Endothelial cell of umbilical vein (primary cell): ENCODE data around the gene ZDHHC9. TPM values are rescaled to one million over a fixed set of nuclear protein-coding genes. Genes with fewer than 3 reads are reported as not detected.

Experiments
- BruUV-seq: library from RNA; stranded (reverse); fragments of 400-500 nt; replicated peaks from 2 replicates; lab custom pipeline; 2021; lab: Mats Ljungman, UMichigan
- CTCF ChIA-PET: fragments of 300-600, 350-600 bp; sonication (Branson Sonifier 250); formaldehyde crosslinking; loops from one replicate; lab custom pipeline; 2021; ENCODE audit warnings: antibody characterized with exemption, inconsistent platforms; lab: Charles Lee
- POLR2A ChIA-PET: fragments of 300-600, 350-600 bp; sonication (Branson Sonifier 250); formaldehyde crosslinking; loops from one replicate; lab custom pipeline; 2021; ENCODE audit warnings: antibody characterized with exemption, inconsistent platforms; lab: Charles Lee
- DNase-seq: peaks from one replicate; pipeline ENCODE4 v3.0.0-alpha.2; 2011; ENCODE audit warnings: low read depth, low spot score
- FAIRE-seq: peaks from 2 replicates; lab custom pipeline; 2011; peaks lifted over from hg19 to GRCh38; lab: Jason Lieb, UNC
- H2AFZ ChIP-seq: 2 replicates; pipeline ENCODE4 v1.6.0; 2012; ENCODE audit warnings: low read depth, low read length, control low read depth, inconsistent platforms
- H3K27ac ChIP-seq: 2 replicates; pipeline ENCODE4 v1.5.1; 2011; ENCODE audit warnings: low read depth, mild to moderate bottlenecking, control low read depth, low read length, moderate library complexity; ENCODE audit not compliant: insufficient read depth
- H3K27me3 ChIP-seq, 2 experiments: 2 replicates each; pipeline versions ENCODE4 v1.6.0 to v1.6.1; 2011; ENCODE audit warnings: low read length in 2 of 2, mixed read lengths in 1 of 2; ENCODE audit not compliant: control insufficient read depth in 2 of 2, insufficient read depth in 2 of 2
- H3K36me3 ChIP-seq, 2 experiments: 2 replicates in 1 of 2; 3 replicates in 1 of 2; pipeline ENCODE4 v1.5.1; 2011; ENCODE audit warnings: low read length in 2 of 2, mild to moderate bottlenecking in 1 of 2, moderate library complexity in 1 of 2; ENCODE audit not compliant: control insufficient read depth in 2 of 2, insufficient read depth in 2 of 2; ENCODE audit errors: extremely low read depth in 1 of 2
- H3K4me1 ChIP-seq: 3 replicates; pipeline ENCODE4 v1.5.1; 2011; ENCODE audit warnings: mild to moderate bottlenecking, low read length; ENCODE audit not compliant: control insufficient read depth, insufficient read depth; ENCODE audit errors: extremely low read depth
- H3K4me2 ChIP-seq: 2 replicates; pipeline ENCODE4 v1.6.1; 2011; ENCODE audit warnings: low read length, control low read depth, mixed read lengths; ENCODE audit not compliant: insufficient read depth
- H3K4me3 ChIP-seq, 3 experiments: fragments of 200-600 bp in 1 of 3; sonication (generic), shearing (Covaris generic) in 1 of 3; replicated peaks in 1 of 3; 2 replicates each; pipeline ENCODE4 v1.5.1; 2011 to 2016; ENCODE audit warnings: control low read depth in 3 of 3, low read length in 3 of 3, mild to moderate bottlenecking in 2 of 3, inconsistent platforms in 1 of 3, low read depth in 1 of 3, moderate library complexity in 1 of 3; ENCODE audit not compliant: insufficient read depth in 1 of 3
- H3K79me2 ChIP-seq: 2 replicates; pipeline ENCODE4 v1.6.0; 2012; ENCODE audit warnings: low read length, inconsistent platforms; ENCODE audit not compliant: control insufficient read depth, insufficient read depth
- H3K9ac ChIP-seq: replicated peaks from 2 replicates; pipeline ENCODE3; 2011; ENCODE audit warnings: low read length, control low read depth; ENCODE audit not compliant: insufficient read depth; ENCODE audit errors: extremely low read depth
- H3K9me1 ChIP-seq: replicated peaks from 3 replicates; pipeline ENCODE4 v1.6.0; 2011; ENCODE audit warnings: mild to moderate bottlenecking, low read length; ENCODE audit not compliant: control insufficient read depth, insufficient read depth; ENCODE audit errors: extremely low read depth
- H3K9me3 ChIP-seq: replicated peaks from 2 replicates; pipeline ENCODE4 v1.5.1; 2012; ENCODE audit warnings: low read length, inconsistent platforms; ENCODE audit not compliant: control insufficient read depth, insufficient read depth
- H4K20me1 ChIP-seq: replicated peaks from 2 replicates; pipeline ENCODE3; 2011; ENCODE audit warnings: mild to moderate bottlenecking, low read length; ENCODE audit not compliant: control insufficient read depth, insufficient read depth; ENCODE audit errors: extremely low read depth
- CTCF ChIP-seq, 2 donors: IDR thresholded peaks; 1 replicate in 1 of 2; 2 replicates in 1 of 2; pipeline ENCODE4 v1.5.1; 2011; ENCODE audit warnings: low read length in 2 of 2, mild to moderate bottlenecking in 2 of 2, moderate library complexity in 2 of 2, control low read depth in 1 of 2, inconsistent platforms in 1 of 2, low read depth in 1 of 2; ENCODE audit not compliant: insufficient read depth in 1 of 2; ENCODE audit errors: extremely low read depth in 1 of 2
- EZH2 ChIP-seq: IDR thresholded peaks from 2 replicates; pipeline ENCODE4 v1.6.1; 2012; ENCODE audit warnings: borderline replicate concordance, low read depth, mild to moderate bottlenecking, moderate library complexity, low read length, inconsistent platforms; ENCODE audit not compliant: severe bottlenecking
- FOS ChIP-seq: IDR thresholded peaks from 2 replicates; pipeline ENCODE4 v1.6.1; 2011; ENCODE audit warnings: mild to moderate bottlenecking, low read length, moderate library complexity, borderline replicate concordance; ENCODE audit not compliant: insufficient read depth
- GATA2 ChIP-seq: IDR thresholded peaks from 2 replicates; pipeline ENCODE4 v1.7.0; 2011; ENCODE audit warnings: low read depth, mild to moderate bottlenecking, moderate library complexity, mixed read lengths, low read length; ENCODE audit not compliant: insufficient read length, insufficient read depth
- JUN ChIP-seq: IDR thresholded peaks from 2 replicates; pipeline ENCODE4 v1.6.1; 2011; ENCODE audit warnings: borderline replicate concordance, low read depth; ENCODE audit not compliant: insufficient read length, insufficient read depth
- MAX ChIP-seq: IDR thresholded peaks from 2 replicates; pipeline ENCODE4 v1.6.1; 2011; ENCODE audit not compliant: insufficient read depth, insufficient read length
- MYC ChIP-seq: IDR thresholded peaks from one replicate; pipeline ENCODE4 v1.6.1; 2011; ENCODE audit warnings: mild to moderate bottlenecking, low read depth, low read length
- POLR2A ChIP-seq: IDR thresholded peaks from 2 replicates; pipeline ENCODE4 v1.6.1; 2012; ENCODE audit warnings: low read depth, mild to moderate bottlenecking, control low read depth, low read length
- POLR2AphosphoS5 ChIP-seq: IDR thresholded peaks from 2 replicates; pipeline ENCODE4 v1.6.1; 2012; ENCODE audit warnings: low read depth, mild to moderate bottlenecking, control low read depth, low read length, moderate library complexity; ENCODE audit not compliant: insufficient read depth
- dilution Hi-C: fragments of 300-500 bp; cut with MboI; formaldehyde crosslinking; loops from one replicate; pipeline ENCODE4 v1.15.0; 2019; ENCODE audit warnings: low sequenced_read_pairs; ENCODE audit not compliant: extremely low pct_ligation_motif_present
- intact Hi-C: fragments of 100-400 bp; cut with micrococcal nuclease; formaldehyde crosslinking; loops from one replicate; pipeline ENCODE4 v1.10.0; 2022
- polyA plus RNA-seq, 4 experiments: library from polyadenylated mRNA; depleted of rRNA in 3 of 4; stranded (reverse) in 3 of 4; unstranded in 1 of 4; fragments of >200 nt; gene quantifications; 2 replicates each; pipeline versions ENCODE4 v1.2.1 to v1.2.3, GENCODE V29; 2011 to 2012; ENCODE audit warnings: missing spikeins in 1 of 4
- total RNA-seq: library from RNA; stranded (reverse); gene quantifications from 2 replicates; pipeline ENCODE4 v1.2.3, GENCODE V29; 2021

Gene ZDHHC9
- total and polyA plus RNA-seq, 2 donors (not counting 3 experiments of a cell fraction or from before 2014, with no cell fraction given), result 27.4 to 33.6 TPM

GRCh38 chrX:129782706-129783105 lies 61.0 kb downstream of the ZDHHC9 start:
- no peaks in the 10 kb centered on the region for H3K27me3 ChIP-seq
- peaks cover 1% of the 10 kb centered on the region for H3K4me1 ChIP-seq
- H3K36me3 ChIP-seq, result no peaks in the 10 kb centered on the region
- intact Hi-C loops, result no loop called here
- H3K4me3 ChIP-seq, result no peak overlapping the region
- no peak overlapping the region for H3K27ac ChIP-seq
- dilution Hi-C loops, result no loop called here
- no peaks in the 10 kb centered on the region for H3K79me2 ChIP-seq
- no peak for FAIRE-seq
- ChIA-PET POLR2A (no interaction called here), CTCF (no interaction called here)
- no peaks in the 10 kb centered on the region for H3K9me3 ChIP-seq
- H2AFZ ChIP-seq, result no peak overlapping the region
- no peaks in the 10 kb centered on the region for H4K20me1 ChIP-seq
- H3K9ac ChIP-seq, result no peak overlapping the region
- no peak for DNase-seq
- H3K4me2 ChIP-seq, result no peak overlapping the region
- H3K9me1 ChIP-seq, result no peaks in the 10 kb centered on the region
- BruUV-seq, result no TSS peak
- no peak for TF ChIP-seq POLR2A
- no peak for TF ChIP-seq MYC
- TF ChIP-seq GATA2, result no peak
- no peak for TF ChIP-seq POLR2AphosphoS5
- TF ChIP-seq CTCF (IDR thresholded peaks at IDR 0.05; ENCODE audit: extremely low read depth in 1 of 2, insufficient read depth in 1 of 2, low read depth in 1 of 2, low read length in 2 of 2), result no peak
- no peak for TF ChIP-seq FOS
- no peak for TF ChIP-seq JUN
- no peak for TF ChIP-seq MAX
- no peak for TF ChIP-seq EZH2
